ENCODE measurements around the gene ZNF428.

The ZNF428 gene

GRCh38 chr19:43562698-43563241 is 56.7 kb downstream of the ZNF428 start:
- DNase-seq (ENCODE audit: low spot score): no peak

DNA sequence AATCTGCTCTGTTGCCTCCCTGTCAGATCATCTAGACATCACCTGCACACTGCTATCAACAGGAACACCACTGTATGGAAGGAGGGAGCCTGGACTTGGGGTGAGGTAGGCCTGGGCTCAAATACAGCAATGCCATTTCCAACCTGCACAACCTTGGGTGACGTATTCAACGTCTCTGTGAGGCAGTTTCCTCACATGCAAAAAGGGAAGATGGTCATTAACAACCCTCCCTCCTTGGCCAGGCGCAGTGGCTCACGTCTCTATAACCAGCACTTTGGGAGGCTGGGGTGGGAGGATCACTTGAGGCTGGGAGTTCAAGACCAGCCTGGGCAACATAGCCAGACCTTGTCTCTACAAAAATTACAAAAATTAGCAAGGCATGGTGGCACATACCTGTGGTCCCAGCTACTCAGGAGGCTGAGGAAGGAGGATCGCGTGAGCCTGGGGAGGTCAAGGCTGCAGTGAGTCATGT is 57.2 kb downstream of the ZNF428 start:
- DNase-seq (ENCODE audit: low spot score): no peak

GRCh38 chr19:43561139-43561970 is 58.1 kb downstream of the ZNF428 start:
- DNase-seq (ENCODE audit: low spot score): no peak

GRCh38 chr19:43560687-43561086 is 58.7 kb downstream of the ZNF428 start:
- no peak for DNase-seq (ENCODE audit: low spot score)

Small RNA genes within 50 kb of the gene (small RNA-seq; reads per million reads assigned to genes)
- gene RN7SL368P: 0 reads per million in 2 experiments

All from SK-N-DZ (cell line).